T-helper 2 cell treated with Interferon-gamma antibody and Interleukin-4, amounts not matched to agents 5 μg/mL and 100 μg/mL, for 36 hours (primary cell): ENCODE data around the gene PCSK1N.
A peak's percentile ranks its signal among the peaks of the same experiment; 100 is the strongest.

Experiments used
- DNase-seq: peaks from one replicate; pipeline ENCODE4 v3.0.0; 2021; ENCODE audit warnings: low spot score
- H3K27ac Mint-ChIP-seq: one replicate; pipeline ENCODE4 v1.8.0; 2021; ENCODE audit warnings: mild to moderate bottlenecking, mixed read lengths
- H3K27me3 Mint-ChIP-seq: one replicate; pipeline ENCODE4 v1.8.0; 2021; ENCODE audit warnings: low read depth, mixed read lengths
- H3K36me3 Mint-ChIP-seq: one replicate; pipeline ENCODE4 v1.8.0; 2021; ENCODE audit warnings: low read depth, mixed read lengths
- H3K4me1 Mint-ChIP-seq: one replicate; pipeline ENCODE4 v1.8.0; 2021; ENCODE audit warnings: low read depth, mixed read lengths
- H3K4me3 Mint-ChIP-seq: one replicate; pipeline ENCODE4 v1.8.0; 2022; ENCODE audit warnings: mild to moderate bottlenecking, moderate library complexity, mixed read lengths
- H3K9me3 Mint-ChIP-seq: one replicate; pipeline ENCODE4 v1.8.0; 2021; ENCODE audit warnings: mixed read lengths

Gene PCSK1N

GRCh38 chrX:48813644-48814043 lies 21.8 kb downstream of the PCSK1N start:
- Mint-ChIP-seq H3K36me3 (peaks cover 7% of the 10 kb centered on the region), H3K4me1 (no peaks in the 10 kb centered on the region), H3K9me3 (no peaks in the 10 kb centered on the region), H3K4me3 (no peak overlapping the region), H3K27ac (no peak overlapping the region), H3K27me3 (no peaks in the 10 kb centered on the region)
- DNase-seq: no peak

GRCh38 chrX:48806081-48806480 lies 29.3 kb downstream of the PCSK1N start:
- Mint-ChIP-seq H3K4me1 (peaks cover 5% of the 10 kb centered on the region), H3K9me3 (no peaks in the 10 kb centered on the region), H3K4me3 (no peak overlapping the region), H3K27me3 (no peaks in the 10 kb centered on the region), H3K27ac (no peak overlapping the region), H3K36me3 (peaks cover 12% of the 10 kb centered on the region)
- no peak for DNase-seq

DNA sequence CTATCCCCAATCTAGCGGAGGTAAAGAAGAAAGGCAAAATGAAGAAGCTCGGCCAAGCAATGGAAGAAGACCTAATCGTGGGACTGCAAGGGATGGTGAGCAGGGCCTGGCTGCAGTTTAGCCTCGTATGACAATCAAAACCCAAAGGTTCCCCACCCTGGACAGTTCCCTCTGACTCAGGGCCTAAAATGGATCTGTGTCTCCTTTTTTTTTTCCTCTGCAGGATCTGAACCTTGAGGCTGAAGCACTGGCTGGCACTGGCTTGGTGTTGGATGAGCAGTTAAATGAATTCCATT lies 32.6 kb downstream of the PCSK1N start:
- Mint-ChIP-seq H3K27me3 (no peaks in the 10 kb centered on the region), H3K9me3 (no peaks in the 10 kb centered on the region), H3K27ac (peak overlapping the region; percentile 99), H3K4me1 (peaks cover 11% of the 10 kb centered on the region), H3K36me3 (peaks cover 10% of the 10 kb centered on the region), H3K4me3 (peak overlapping the region; percentile 92)
- DNase-seq: no peak

DNA sequence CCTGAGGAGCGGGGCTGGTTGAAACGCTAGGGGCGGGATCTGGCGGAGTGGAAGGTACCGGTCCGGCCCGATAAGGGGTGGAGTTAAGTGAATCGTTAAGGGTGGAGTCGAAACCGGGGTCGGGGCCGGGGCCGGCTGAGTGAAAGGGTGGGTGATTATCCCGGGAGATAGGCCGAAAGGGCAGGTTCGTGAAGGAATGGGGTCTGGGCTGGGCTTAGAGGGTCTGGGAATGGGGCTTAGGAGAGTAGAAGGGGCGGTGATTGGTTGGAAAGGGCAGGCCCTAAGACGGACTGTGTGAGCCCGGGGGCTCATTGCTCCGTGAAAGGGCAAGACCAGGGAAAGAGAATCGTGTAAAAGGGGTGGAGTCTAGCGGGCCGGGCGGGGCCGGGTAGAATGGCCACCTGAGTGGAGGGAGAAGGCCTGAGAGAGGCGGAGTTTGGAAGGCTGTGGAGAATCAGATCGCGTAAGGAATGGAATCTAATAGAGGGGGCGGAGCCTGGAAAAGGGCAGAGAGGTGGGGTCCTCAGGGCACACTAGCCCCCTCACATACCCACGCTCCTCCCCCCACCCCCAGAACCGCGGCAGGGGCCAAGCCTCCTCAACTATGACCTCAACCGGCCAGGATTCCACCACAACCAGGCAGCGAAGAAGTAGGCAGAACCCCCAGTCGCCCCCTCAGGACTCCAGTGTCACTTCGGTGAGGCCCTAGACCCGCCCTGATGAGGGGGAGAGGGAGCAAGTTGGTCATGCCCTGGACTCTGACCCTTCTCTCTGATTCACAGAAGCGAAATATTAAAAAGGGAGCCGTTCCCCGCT lies 33.1 kb downstream of the PCSK1N start:
- H3K4me1 Mint-ChIP-seq: peaks cover 11% of the 10 kb centered on the region
- peak; percentile 75 for DNase-seq
- H3K36me3 Mint-ChIP-seq: peaks cover 10% of the 10 kb centered on the region
- H3K4me3 Mint-ChIP-seq: peak overlapping the region; percentile 92
- H3K27me3 Mint-ChIP-seq: no peaks in the 10 kb centered on the region
- H3K27ac Mint-ChIP-seq: peak overlapping the region; percentile 99
- no peaks in the 10 kb centered on the region for H3K9me3 Mint-ChIP-seq

DNA sequence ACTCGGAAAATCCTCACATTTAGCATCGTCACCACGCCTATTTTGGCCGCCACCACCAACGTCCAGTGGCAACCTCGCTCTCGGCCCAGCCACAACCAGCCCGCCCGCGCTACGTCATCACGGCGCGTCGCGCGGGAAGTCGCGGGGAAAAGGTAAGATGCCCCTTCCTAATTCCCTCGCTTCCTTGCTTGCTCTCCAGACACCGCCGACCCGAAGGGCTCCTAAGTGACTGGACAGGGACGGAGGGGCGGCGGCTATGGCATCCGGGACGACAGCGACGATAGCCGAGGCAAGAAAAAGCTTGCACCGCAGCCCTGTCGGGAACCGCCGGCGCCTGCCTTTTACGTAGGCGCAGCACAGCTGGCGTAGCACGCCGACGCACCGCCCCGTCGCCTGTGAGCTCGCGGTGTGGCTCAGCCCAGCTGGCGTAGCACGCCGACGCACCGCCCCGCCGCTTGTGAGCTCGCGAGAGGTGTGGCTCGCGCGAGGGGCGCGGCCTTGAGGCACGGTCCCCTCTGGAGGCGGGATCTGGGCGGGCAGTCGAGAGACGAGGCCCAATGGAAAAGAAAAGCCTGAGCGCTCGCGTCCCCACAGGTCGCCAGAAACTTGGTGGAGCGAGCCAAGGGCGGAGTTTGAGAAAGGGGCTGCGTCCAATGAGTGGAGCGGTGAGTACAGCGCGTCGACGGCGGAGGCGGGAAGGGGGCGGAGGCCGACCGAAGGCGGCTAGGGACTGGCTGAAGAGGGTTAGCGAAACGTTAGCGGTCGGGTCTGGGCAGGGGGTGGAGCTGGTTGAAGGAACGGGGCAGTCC lies 33.9 kb downstream of the PCSK1N start, which contains the start of gene HDAC6:
Gene HDAC6, plus strand, starts transcription at position 788 of the 809 bp plus-strand sequence. CDS start 626 bp downstream, outside the sequence.
- Mint-ChIP-seq H3K27me3 (no peaks in the 10 kb centered on the region), H3K9me3 (no peaks in the 10 kb centered on the region), H3K4me3 (peak within 1 kb of the TSS; percentile 92), H3K27ac (peak within 1 kb of the TSS; percentile 99), H3K36me3 (peaks cover 10% of the 10 kb centered on the region), H3K4me1 (peaks cover 11% of the 10 kb centered on the region)
- peak; percentile 96 for DNase-seq

GRCh38 chrX:48800574-48801279 lies 34.7 kb downstream of the PCSK1N start:
- Mint-ChIP-seq H3K27ac (peak overlapping the region; percentile 99), H3K9me3 (no peaks in the 10 kb centered on the region), H3K36me3 (peaks cover 10% of the 10 kb centered on the region), H3K27me3 (no peaks in the 10 kb centered on the region), H3K4me3 (peak overlapping the region; percentile 92), H3K4me1 (peaks cover 11% of the 10 kb centered on the region)
- no peak for DNase-seq

GRCh38 chrX:48798318-48798717 lies 37.1 kb downstream of the PCSK1N start:
- H3K4me3 Mint-ChIP-seq: no peak overlapping the region
- H3K9me3 Mint-ChIP-seq: no peaks in the 10 kb centered on the region
- no peaks in the 10 kb centered on the region for H3K27me3 Mint-ChIP-seq
- no peak overlapping the region for H3K27ac Mint-ChIP-seq
- H3K36me3 Mint-ChIP-seq: peaks cover 4% of the 10 kb centered on the region
- no peak for DNase-seq
- peaks cover 10% of the 10 kb centered on the region for H3K4me1 Mint-ChIP-seq

DNA sequence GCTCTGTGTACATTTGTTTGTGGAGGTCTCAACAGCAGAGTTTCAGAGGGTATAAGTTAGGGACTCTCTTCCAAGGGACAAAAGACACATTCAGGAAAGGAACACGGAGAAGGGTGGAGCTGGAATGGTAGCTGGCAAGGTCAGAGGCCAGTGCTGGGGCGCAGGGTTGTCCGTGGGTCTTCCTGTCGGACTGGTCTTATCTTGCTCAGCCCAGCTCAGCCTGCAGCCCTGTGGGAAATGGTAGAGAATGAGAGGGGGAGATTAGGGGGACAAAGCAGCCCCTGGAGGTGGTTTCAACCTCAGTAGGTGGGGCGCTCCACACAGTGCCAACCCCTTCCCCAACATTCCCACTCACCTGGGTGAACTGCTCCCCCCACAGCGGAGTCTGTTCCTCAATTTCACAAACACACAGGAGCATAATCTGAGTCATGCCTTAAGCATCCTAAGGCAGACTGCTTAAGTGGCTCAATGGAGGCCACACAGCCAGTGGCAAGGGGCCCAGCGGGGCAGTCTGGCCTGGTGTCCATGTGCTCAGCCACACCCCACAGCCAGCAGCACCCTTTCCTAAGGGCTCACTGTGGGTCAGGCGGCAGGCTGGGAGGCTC lies 40.4 kb downstream of the PCSK1N start:
- no peak for DNase-seq
- H3K9me3 Mint-ChIP-seq: no peaks in the 10 kb centered on the region
- H3K27ac Mint-ChIP-seq: no peak overlapping the region
- no peak overlapping the region for H3K4me3 Mint-ChIP-seq
- H3K4me1 Mint-ChIP-seq: peaks cover 6% of the 10 kb centered on the region
- H3K27me3 Mint-ChIP-seq: no peaks in the 10 kb centered on the region
- H3K36me3 Mint-ChIP-seq: no peaks in the 10 kb centered on the region

DNA sequence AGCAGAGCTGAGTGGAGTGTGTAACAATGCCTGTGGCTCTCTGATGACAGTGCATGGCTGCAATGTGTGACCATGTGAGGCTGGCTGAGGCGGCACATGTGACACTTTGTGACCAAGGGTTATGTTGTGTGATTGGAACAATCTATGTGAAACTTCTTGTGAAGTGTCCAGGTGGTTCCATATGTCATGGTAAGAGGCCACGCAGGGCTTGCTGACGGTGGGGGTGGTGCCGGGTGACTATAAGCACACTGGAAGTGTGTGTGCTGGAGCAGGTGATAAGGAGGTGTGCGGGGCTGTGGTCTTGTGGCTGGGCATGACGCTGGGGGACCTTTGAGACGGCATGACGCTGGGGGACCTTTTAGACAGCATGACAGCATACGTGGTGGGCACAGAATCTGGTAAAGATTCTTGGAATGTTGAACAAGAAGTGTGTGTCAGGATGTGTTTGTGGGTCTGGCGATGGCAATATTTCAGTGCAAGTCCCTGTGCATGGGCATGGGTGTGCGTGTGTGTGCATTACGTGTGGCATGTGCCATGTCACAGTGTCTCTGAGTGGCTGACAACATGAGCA lies 41.0 kb downstream of the PCSK1N start:
- no peaks in the 10 kb centered on the region for H3K9me3 Mint-ChIP-seq
- H3K4me1 Mint-ChIP-seq: peaks cover 11% of the 10 kb centered on the region
- H3K4me3 Mint-ChIP-seq: no peak overlapping the region
- peak overlapping the region; percentile 41 for H3K27ac Mint-ChIP-seq
- H3K27me3 Mint-ChIP-seq: peaks cover 3% of the 10 kb centered on the region
- H3K36me3 Mint-ChIP-seq: no peaks in the 10 kb centered on the region
- DNase-seq: no peak

- no peak overlapping the region for H3K27ac Mint-ChIP-seq
- no peaks in the 10 kb centered on the region for H3K36me3 Mint-ChIP-seq
Measured at GRCh38 chrX:48793935-48794334, 41.5 kb downstream of the PCSK1N start.

DNA sequence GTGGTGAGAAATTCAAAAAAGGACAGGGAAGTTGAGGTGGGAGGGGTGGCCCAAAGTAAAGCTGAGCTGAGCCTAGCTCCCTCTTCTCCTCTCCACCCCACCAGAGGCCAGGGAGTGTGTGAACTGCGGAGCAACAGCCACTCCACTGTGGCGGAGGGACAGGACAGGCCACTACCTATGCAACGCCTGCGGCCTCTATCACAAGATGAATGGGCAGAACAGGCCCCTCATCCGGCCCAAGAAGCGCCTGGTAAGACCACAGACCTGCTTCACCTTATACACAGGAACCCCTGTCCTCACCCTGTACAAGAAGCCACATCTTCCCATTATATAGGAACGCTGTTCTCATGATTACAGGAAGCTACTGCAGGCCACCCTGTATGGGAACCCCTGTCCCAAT lies 43.2 kb downstream of the PCSK1N start:
- Mint-ChIP-seq H3K36me3 (no peaks in the 10 kb centered on the region), H3K4me3 (no peak overlapping the region), H3K27me3 (peaks cover 12% of the 10 kb centered on the region), H3K27ac (no peak overlapping the region), H3K4me1 (peaks cover 21% of the 10 kb centered on the region), H3K9me3 (no peaks in the 10 kb centered on the region)
- DNase-seq: no peak

More at GRCh38 chrX:48793935-48794334, 41.5 kb downstream of the PCSK1N start:
- DNase-seq: no peak
- no peaks in the 10 kb centered on the region for H3K9me3 Mint-ChIP-seq
- peaks cover 3% of the 10 kb centered on the region for H3K27me3 Mint-ChIP-seq
- no peak overlapping the region for H3K4me3 Mint-ChIP-seq
- H3K4me1 Mint-ChIP-seq: peaks cover 15% of the 10 kb centered on the region

DNA sequence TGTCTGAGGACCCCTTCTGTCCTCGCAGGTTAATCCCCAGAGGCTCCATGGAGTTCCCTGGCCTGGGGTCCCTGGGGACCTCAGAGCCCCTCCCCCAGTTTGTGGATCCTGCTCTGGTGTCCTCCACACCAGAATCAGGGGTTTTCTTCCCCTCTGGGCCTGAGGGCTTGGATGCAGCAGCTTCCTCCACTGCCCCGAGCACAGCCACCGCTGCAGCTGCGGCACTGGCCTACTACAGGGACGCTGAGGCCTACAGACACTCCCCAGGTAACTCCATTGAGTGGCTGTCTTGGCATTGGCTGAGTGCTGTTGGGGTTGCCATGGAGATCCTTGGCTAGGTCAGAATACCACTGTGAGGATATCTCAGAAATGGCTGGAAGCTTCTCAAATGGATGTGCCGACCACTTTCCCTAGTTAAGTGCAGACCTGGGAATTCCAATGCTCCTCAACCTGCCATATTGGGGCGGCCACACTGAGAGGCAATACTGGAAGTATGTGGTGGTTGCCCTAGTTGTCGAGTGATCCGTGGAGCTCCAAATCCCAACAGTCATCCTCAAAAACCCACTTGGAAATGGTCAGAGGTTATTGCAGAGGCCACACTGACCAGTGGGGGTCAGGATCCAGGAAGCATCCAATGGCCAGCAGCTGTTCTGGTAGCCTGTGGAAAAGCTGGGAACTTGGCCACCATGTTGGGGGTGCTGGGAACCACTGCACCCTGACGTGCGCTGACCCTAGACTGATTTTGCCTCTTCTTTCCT lies 44.2 kb downstream of the PCSK1N start:
- DNase-seq: no peak
- H3K27me3 Mint-ChIP-seq: peaks cover 14% of the 10 kb centered on the region
- H3K9me3 Mint-ChIP-seq: no peaks in the 10 kb centered on the region
- H3K27ac Mint-ChIP-seq: no peak overlapping the region
- H3K36me3 Mint-ChIP-seq: no peaks in the 10 kb centered on the region
- peaks cover 21% of the 10 kb centered on the region for H3K4me1 Mint-ChIP-seq
- H3K4me3 Mint-ChIP-seq: no peak overlapping the region

DNA sequence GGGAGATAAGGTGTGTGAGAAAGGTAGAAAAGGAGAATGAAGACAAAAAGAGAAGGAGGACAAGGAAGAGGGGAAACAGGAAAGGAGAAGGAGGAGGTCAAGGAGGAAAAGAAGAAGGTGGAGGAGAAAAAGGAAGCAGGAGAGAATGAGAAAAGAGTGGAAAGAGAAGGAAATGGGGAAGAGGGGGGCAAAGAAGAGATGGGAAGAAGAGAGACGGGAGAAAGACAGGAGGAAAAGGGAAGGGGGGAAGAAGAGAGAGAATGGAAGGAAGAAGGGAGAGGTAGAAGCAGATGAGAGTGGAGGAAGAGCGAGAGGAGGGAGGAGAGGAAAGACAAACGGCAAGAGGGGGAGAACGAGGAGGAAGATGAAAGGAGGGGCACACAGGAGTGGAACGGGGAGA lies 44.9 kb downstream of the PCSK1N start:
- Mint-ChIP-seq H3K27ac (no peak overlapping the region), H3K27me3 (peaks cover 14% of the 10 kb centered on the region)

More for the DNA sequence above, 44.9 kb downstream of the PCSK1N start:
- Mint-ChIP-seq H3K4me1 (peaks cover 21% of the 10 kb centered on the region), H3K4me3 (no peak overlapping the region), H3K9me3 (no peaks in the 10 kb centered on the region), H3K36me3 (no peaks in the 10 kb centered on the region)
- no peak for DNase-seq
